ENCODE results near the gene SELENOM. TPM values are rescaled to one million over a fixed set of nuclear protein-coding genes. Genes with fewer than 3 reads are reported as not detected.
A peak's percentile ranks its signal among the peaks of the same experiment; 100 is the strongest.
"Not testable (repeated sequence)": the region's sequence is repeated elsewhere in the genome, so short reads cannot be mapped to it uniquely, and the experiment has no call there.

Gene SELENOM
- total RNA-seq, 2 donors from 2014 or later, result 24.3 to 64.4 TPM

DNA sequence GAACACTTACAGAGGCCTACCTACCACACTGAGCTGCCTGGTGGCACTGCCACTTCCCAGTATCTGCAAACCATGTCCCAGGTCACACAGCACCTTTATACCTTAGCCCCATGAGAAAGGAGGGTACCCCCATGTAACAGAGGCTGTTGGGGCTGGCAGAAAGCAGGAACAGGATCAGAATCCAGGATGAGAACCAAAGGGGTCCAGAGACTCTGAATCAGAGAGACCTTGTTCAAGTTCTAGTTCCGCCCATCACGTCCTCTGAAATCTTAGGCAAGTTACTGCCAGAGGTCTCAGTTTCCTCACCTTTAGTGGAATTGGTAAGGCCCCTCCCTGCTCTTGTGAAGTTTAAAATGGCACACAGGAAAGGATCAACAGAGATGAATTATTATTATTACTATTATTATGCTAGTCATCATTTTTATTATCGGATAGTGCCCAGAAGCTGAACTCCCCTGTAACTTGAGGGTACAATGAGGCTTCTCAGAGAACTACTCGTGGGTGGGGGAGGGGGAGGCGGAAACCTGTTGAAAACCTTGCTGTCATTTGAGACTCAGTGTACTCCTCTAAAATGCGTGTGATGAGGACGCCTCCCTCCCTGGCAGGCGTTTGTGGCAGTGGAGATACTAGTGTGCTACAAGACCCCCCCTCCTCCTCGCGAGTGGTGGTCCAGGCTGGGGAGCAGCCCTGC, 9.3 kb downstream of the SELENOM start:
- DNase-seq (no peak), ATAC-seq (no peak)
- intact Hi-C loops (cut with DNase I, micrococcal nuclease), result loop anchor here in 1 of 2 donors (10.0 kb wide), 1 partner anchor 153 kb away; no protein-coding TSS in a partner anchor

DNA sequence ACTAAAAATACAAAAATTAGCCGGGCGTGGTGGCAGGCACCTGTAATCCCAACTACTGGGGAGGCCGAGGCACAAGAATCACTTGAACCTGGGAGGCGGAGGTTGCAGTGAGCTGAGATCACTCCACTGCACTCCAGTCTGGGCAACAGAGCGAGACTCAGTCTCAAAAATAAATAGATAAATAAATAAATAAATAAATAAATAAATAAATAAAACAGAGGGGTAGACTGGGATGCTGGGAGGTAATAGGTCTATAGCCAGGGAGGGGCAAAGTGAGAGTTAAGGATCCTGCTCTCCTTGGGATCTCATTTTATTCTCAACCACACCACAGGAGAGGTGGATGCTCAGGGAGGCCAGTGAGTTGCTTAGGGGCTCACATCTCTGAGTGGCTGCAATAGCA, 9.8 kb downstream of the SELENOM start:
- ATAC-seq, DNase-seq: not testable (repeated sequence)
- intact Hi-C loops (cut with DNase I, micrococcal nuclease), result loop anchor here in 1 of 2 donors (10.0 kb wide), 1 partner anchor 153 kb away; no protein-coding TSS in a partner anchor

DNA sequence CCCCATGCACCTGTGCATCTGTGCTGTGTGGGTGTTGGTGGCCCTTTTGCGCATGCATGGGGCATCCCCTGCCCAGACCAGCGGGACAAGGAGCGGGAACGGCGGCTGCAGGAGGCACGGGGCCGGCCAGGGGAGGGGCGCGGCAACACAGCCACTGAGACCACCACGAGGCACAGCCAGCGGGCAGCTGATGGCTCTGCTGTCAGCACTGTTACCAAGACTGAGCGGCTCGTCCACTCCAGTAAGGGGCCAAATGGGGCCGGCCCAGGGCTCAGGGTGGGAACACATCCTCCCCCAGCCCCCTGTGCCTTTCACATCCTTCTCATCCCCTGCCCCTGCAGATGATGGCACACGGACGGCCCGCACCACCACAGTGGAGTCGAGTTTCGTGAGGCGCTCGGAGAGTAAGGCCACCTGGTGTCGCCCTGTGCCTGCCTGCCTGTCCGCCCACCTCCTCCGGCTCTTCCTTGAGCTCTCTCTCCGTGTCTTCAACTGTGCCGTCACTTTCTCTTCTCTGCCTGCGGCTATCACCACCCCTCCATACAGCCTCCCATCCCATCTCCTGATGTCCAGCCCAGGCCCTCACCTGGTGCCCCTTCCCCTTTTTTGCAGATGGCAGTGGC, 10.6 kb downstream of the SELENOM start:
- DNase-seq (no peak), ATAC-seq (no peak)
- intact Hi-C loops (cut with DNase I, micrococcal nuclease), result loop anchor here in 1 of 2 donors (10.0 kb wide), 1 partner anchor 152 kb away; no protein-coding TSS in a partner anchor

DNA sequence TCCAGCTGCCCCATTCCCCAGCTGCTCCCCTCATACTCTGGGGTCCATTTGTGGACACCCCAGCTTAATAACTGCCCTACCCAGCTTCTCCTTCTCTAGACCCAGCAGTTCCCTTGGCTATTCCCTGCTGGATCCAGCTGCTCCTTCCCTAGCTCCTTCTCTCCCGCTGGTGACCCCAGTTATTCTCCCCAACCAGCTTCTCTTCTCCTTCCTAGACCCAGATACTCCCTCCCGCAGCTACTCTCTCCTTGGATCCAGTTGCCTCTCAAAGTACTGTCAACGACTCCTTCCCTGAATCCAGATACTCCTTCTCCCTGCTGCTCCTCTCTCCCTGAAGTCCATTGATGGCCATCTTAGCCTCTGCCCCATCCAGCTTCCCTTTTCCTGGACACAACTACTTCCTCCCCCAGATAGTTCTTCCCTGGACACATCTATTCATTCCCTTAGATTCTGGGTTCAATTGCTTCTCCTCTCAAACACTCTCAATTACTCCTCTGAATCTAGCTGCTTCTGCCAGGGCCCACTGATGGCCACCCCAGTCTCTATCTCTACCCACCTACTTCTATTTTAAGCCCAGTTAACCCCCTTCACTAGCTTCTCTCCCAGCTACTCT, 11.6 kb downstream of the SELENOM start:
- intact Hi-C loops (cut with DNase I, micrococcal nuclease), result loop anchor here in 1 of 2 donors (10.0 kb wide), 1 partner anchor 151 kb away; no protein-coding TSS in a partner anchor
- DNase-seq (no peak), ATAC-seq (no peak)

DNA sequence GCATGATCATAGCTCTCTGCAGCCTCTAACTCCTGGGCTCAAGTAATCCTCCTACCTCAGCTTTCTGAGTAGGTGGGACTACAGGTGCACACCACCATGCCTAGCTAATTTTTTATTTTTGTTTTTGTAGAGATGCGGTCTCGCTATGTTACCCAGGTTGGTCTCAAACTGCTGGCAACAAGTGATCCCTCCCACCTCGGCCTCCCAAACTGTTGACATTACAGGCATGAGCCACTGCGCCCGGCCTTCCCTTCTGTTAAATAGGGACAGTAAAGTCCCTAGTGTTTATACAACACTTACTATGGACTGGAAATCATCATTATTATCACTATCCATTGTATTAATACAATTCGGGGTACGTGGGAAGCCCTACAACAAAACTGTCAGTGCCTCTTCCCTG, 12.6 kb downstream of the SELENOM start:
- no peak for ATAC-seq
- intact Hi-C loops (cut with DNase I, micrococcal nuclease), result loop anchor here in 1 of 2 donors (10.0 kb wide), 1 partner anchor 150 kb away; no protein-coding TSS in a partner anchor
- DNase-seq, result no peak

DNA sequence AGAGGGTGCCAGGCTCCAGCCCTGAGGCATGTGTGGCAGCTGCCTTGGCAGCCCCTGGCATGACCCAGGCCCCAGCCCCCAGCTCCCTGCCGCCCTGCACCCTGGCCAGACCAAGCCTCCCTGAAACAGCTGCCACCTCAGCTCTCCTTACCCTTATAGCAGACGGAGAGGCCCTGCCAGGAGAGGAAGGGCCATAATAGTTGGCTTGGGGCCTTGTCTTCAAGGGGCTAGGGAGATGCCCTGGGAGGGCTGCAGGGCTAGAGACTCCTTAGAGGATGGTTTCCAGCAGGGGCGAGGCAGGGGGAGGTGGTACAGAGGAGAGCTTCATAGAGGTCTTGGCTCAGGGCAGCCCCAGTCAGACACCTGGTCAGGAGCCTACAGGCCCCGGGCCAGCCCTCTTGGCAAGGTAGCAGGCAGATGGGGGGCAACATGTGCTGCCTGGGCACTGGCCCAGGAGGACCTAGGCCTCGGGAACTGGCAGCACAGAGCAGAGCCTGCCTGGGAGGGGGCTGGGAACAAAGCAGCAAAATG, 13.3 kb downstream of the SELENOM start:
- ATAC-seq (no peak), DNase-seq (no peak)
- intact Hi-C loops (cut with DNase I, micrococcal nuclease), result loop anchor here in 1 of 2 donors (10.0 kb wide), 1 partner anchor 149 kb away; no protein-coding TSS in a partner anchor

DNA sequence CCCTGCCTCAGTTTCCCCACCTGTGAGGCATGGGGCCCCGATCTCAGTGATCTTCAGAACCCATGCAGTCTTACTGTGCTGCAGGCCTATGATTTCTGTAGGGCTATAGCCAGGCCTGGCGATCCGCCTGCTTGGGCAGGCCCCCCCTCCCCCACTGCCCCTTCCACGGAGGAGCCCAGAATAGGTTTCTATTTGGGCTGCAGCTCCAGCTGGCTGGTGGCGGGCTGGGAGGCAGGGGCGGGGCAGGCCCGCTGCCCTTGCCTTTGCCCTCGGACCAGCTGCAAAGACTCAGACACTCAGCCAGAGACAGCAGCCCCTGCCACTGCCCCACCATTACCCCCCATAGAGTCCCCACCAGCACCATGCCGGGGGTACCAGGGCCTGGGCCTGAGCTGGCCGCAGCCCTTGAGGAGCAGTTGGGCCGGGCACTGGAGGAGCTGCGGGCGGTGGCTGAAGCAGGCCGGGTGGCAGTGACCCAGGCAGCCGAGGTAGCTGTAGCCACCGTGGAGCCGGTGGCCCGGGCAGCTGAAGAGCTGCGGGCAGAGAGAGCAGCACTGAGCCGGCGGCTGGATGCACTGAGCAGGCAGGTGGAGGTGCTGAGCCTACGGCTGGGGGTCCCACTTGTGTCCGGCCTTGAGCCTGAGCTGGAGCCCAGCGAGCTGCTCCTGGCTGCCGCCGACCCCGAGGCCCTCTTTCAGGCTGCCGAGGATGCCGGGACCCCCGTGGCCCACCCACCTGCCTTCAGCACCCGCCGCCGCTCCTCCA, 14.1 kb downstream of the SELENOM start:
- DNase-seq (peak in 1 of 2 donors; percentile 73), ATAC-seq (no peak)
- intact Hi-C loops (cut with DNase I, micrococcal nuclease), result loop anchor here in 1 of 2 donors (10.0 kb wide), 1 partner anchor 148 kb away; no protein-coding TSS in a partner anchor

DNA sequence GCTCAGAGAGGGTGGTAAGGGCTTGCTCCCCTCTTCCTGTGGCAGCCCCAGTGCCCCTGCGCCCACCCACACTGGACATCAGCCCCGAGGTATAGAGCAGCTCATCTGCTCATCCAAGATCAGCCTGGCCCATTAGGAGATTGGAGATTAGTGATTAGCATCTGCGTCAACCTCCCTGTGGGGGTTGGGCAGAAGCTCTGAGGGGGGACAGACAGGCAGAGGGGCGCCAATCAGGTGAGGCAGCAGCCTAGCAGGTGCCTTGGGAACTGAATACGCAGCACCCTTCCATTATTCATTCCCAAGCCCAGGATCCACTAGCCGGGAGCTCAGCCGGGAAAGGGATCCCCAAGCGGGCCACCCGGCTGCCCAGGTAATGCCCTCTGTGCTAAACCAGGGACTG, 15.2 kb downstream of the SELENOM start:
- ATAC-seq, result no peak
- no peak for DNase-seq
- intact Hi-C loops (cut with DNase I, micrococcal nuclease), result loop anchor here in 1 of 2 donors (10.0 kb wide), 1 partner anchor 147 kb away; no protein-coding TSS in a partner anchor

DNA sequence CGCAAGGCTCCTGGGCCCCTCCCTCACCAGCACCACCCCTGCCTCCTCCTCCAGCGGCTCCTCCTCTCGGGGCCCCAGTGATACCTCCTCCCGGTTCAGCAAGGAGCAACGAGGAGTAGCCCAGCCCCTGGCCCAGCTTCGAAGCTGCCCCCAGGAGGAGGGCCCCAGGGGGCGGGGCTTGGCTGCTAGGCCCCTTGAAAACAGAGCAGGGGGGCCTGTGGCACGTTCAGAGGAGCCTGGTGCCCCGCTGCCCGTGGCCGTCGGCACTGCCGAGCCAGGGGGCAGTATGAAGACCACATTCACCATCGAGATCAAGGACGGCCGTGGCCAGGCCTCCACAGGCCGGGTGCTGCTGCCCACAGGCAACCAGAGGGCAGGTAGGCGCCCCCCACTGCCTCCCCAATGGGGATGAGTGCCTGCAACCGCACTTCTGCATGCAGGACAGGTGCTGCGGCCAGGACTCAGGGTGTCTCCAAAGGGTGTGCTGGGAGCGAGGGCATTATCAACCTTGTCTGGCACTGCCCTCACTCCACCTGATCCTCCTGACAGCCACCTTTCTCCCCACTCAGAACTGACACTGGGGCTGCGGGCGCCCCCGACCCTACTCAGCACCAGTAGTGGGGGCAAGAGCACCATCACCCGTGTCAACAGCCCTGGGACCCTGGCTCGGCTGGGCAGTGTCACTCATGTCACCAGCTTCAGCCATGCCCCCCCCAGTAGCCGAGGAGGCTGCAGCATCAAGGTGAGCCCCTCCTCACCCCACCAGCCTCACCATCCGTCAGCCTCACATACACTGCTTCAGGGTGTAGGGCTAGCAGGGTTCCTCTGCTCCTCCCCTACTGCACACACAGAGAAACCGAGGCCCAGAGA, 16.0 kb downstream of the SELENOM start:
- DNase-seq (peak in 1 of 2 donors; percentile 81), ATAC-seq (peak; percentile 10)
- intact Hi-C loops (cut with DNase I, micrococcal nuclease), result loop anchor here in 1 of 2 donors (10.0 kb wide), 1 partner anchor 147 kb away; no protein-coding TSS in a partner anchor

DNA sequence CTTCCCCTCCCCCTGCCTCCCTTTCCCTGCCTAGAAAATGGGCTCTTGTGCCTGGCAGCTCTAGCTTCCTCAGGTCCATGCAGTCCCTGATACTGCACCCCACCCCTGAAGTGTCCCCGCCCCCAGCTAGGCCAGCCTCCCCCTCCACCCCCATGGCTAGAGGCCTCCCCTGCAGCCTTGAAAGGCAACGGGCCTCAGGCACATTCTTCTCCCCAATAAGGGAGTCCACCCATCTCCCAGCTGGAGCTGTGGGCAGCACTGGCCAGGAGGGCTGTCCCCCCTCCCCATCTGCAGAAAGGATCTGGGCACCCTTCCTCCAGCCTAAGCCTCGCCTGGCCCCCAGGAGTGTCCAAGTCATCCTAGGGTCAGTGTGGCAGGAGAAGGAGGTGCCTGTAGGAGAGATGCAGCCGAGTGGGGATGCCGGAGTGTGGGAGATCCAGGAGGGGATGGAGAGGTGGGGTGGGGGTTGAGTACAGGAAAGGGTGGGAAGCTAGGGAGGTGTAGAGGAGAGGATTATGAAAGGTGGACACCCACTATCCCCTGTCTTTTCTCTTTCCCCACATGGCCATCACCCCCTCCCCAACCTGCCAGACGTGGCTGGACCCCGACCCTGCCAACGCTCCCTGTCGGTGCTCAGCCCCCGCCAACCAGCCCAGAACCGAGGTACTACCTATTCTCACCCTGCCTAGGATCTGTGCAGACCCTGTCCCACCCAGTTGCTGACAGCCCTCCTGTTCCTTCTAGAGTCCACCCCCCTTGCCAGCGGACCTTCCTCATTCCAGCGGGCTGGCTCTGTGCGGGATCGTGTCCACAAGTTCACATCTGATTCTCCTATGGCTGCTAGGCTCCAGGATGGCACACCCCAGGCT, 16.9 kb downstream of the SELENOM start:
- ATAC-seq (peak; percentile 1), DNase-seq (peak in 1 of 2 donors; percentile 84)
- intact Hi-C loops (cut with DNase I, micrococcal nuclease), result loop anchor here in 1 of 2 donors (10.0 kb wide), 1 partner anchor 146 kb away; no protein-coding TSS in a partner anchor

DNA sequence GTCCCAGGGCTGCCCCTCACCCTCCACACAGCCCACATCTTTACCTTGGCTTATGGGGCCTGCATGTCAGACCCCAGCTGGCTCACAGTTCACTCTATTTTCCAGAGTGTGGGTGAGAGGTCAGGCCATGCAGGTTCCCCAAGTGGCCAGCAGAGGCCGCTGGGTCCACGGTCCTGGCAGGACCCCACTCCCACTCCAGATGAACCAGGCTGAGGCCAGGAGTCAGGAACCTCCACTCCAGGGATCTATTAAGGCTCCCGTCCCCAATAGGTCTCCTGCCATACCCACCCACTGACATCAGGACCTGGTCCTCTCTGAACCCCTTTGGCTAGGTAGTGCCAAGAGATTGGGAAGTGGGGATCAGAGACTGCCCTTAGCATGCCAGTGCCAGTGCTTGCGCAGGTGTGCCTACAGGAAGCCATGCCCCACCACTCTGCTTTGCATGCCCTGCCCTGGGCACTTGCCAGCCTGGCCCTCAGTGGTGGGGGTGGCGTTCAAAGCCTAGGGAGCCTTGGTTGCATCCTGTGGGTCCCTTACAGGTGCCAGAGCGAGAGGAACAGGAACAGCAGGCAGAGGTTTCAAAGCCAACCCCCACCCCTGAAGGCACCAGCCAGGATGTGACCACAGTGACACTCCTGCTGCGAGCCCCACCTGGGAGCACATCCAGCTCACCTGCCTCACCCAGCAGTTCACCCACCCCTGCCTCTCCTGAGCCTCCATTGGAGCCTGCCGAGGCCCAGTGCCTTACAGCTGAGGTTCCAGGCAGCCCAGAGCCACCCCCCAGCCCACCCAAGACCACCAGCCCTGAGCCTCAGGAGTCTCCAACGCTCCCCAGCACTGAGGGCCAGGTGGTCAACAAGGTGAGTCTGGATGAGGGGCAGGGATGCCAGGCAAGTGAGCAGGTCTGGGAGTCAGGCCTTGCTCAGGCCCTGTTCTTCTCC, 17.9 kb downstream of the SELENOM start:
- peak; percentile 25 for ATAC-seq
- DNase-seq, result no peak
- intact Hi-C loops (cut with DNase I, micrococcal nuclease), result loop anchor here in 1 of 2 donors (10.0 kb wide), 1 partner anchor 145 kb away; no protein-coding TSS in a partner anchor

DNA sequence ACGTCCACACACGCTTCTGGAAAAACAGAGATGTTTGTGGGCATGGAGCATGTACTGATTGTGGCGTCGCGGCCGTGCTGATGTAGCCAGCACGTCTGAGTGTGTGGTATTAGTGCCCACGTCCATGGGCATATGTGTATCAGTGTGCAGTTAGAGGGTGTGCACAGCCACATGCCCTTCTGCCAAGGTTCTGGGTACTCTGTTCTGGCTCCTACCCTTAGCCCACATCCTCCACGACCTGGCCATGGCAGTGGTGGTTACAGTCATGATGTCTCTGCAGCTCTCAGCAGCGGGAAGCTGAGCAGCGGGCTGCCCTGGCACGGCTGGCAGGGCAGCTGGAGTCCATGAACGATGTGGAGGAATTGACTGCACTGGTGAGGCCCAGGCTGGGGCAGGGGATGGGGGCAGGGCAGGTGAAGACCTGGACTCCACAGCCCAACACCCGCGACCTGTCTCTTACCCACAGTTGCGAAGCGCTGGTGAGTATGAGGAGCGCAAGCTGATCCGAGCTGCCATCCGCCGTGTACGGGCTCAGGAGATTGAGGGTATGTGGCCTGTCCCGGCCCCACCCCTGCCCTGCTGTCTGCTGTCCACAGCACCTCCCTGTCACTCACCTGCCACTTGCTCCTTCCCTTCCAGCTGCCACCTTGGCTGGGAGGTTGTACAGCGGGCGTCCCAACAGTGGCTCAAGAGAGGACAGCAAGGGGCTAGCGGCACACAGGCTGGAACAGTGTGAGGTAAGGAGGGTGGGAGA, 19.0 kb downstream of the SELENOM start:
- intact Hi-C loops (cut with DNase I, micrococcal nuclease), result no loop called here
- DNase-seq (no peak), ATAC-seq (no peak)

DNA sequence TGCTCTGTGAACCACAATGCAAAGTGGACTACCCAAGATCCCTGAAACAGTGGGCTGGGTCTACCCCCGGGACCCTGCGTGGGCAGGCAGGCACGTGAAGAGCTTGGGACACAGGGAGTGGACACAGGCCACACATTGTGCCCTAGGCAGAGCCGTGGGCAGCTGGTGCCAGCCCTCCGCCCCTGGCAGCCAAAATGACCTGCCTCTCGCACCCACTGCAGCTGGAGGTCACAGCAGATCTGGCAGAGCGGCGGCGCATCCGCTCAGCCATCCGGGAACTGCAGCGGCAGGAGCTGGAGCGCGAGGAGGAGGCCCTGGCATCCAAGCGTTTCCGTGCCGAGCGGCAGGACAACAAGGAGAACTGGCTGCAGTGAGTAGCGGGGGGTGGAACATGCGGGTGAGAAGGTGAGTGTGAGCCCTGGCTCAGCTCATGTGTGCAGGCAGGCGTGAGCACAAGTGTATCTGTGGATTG, 19.6 kb downstream of the SELENOM start:
- intact Hi-C loops (cut with DNase I, micrococcal nuclease), result no loop called here
- DNase-seq (no peak), ATAC-seq (no peak)

DNA sequence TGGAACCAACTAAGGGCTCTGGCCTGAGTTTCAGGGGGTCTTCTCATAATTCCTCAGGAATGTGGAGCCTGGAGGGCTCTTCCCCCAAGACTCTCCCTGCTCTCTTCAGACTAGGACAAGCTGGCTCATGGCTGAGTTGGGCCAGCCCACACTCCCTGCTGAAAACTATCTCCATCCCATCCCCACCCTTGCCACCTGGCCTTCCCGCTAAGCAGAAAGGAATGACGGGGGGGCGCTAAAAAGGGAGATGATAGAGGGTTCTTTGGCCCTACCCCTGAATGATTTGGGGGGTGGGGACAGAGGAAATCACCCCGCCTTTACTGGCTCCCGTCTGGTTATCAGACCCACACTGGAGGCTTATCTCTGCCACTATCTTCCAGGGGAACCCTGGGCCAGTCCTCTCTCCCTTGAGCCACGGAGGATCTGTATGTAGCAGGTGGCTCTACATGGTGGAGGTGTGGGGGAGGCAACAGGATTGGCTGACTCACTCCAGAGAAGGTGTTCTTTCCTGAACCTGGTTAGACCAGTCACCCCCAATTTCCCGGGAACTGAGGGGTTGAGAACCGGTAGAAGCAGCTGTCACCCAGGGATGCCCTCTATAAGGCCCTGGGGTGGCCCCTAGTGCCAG, 20.6 kb downstream of the SELENOM start:
- no peak for ATAC-seq
- intact Hi-C loops (cut with DNase I, micrococcal nuclease), result no loop called here
- no peak for DNase-seq
